HG03469 (cell line): ENCODE data around the gene DNAH7.
"Not testable (repeated sequence)": the region's sequence is repeated elsewhere in the genome, so short reads cannot be mapped to it uniquely, and the experiment has no call there.

Experiments used
- ATAC-seq: cut with Tn5 transposase; IDR thresholded peaks from one replicate; pipeline ENCODE4 v1.9.1; 2021; ENCODE audit warnings: mild to moderate bottlenecking, moderate library complexity, moderate number of reproducible peaks; ENCODE audit not compliant: unreplicated experiment

The DNAH7 gene

GRCh38 chr2:195733831-195734230 is 334.8 kb downstream of the DNAH7 start:
- no peak for ATAC-seq

GRCh38 chr2:195732574-195732973 is 336.1 kb downstream of the DNAH7 start:
- ATAC-seq, result no peak

GRCh38 chr2:195730912-195731311 is 337.7 kb downstream of the DNAH7 start:
- ATAC-seq, result no peak

GRCh38 chr2:195727106-195727505 is 341.5 kb downstream of the DNAH7 start:
- no peak for ATAC-seq

- ATAC-seq, result no peak
These were observed 346.6 kb downstream of the DNAH7 start for GRCh38 chr2:195722075-195722474.

GRCh38 chr2:195721042-195721441 is 347.6 kb downstream of the DNAH7 start:
- ATAC-seq, result no peak

GRCh38 chr2:195716466-195716865 is 352.2 kb downstream of the DNAH7 start:
- no peak for ATAC-seq

GRCh38 chr2:195711478-195711877 is 357.2 kb downstream of the DNAH7 start:
- peak; percentile 77 for ATAC-seq

GRCh38 chr2:195709901-195710806 is 358.5 kb downstream of the DNAH7 start:
- no peak for ATAC-seq

- ATAC-seq, result no peak
These were observed 362.3 kb downstream of the DNAH7 start for GRCh38 chr2:195706161-195706900.

- ATAC-seq, result no peak
These were observed 368.2 kb downstream of the DNAH7 start for GRCh38 chr2:195700480-195700879.

- ATAC-seq, result no peak
These were observed 370.9 kb downstream of the DNAH7 start for GRCh38 chr2:195697681-195698220.

- no peak for ATAC-seq
These were observed 372.6 kb downstream of the DNAH7 start for GRCh38 chr2:195696012-195696411.

- ATAC-seq, result no peak
These were observed 373.5 kb downstream of the DNAH7 start for GRCh38 chr2:195695002-195695631.

GRCh38 chr2:195694553-195694952 is 374.1 kb downstream of the DNAH7 start:
- ATAC-seq, result no peak

- ATAC-seq, result not testable (repeated sequence)
These were observed 376.1 kb downstream of the DNAH7 start for GRCh38 chr2:195692531-195692930.
